GM12891 (cell line): ENCODE measurements around the gene MYH9.

Source experiments
- PAX5 ChIP-seq: IDR thresholded peaks from 2 replicates; pipeline ENCODE4 v1.6.1; 2011; ENCODE audit warnings: low read length, moderate library complexity, mild to moderate bottlenecking; ENCODE audit not compliant: insufficient read depth, severe bottlenecking
- POLR2A ChIP-seq: IDR thresholded peaks from 2 replicates; pipeline ENCODE4 v1.6.1; 2011; ENCODE audit warnings: low read depth, low read length, control low read depth
- POLR2AphosphoS5 ChIP-seq: IDR thresholded peaks from 2 replicates; pipeline ENCODE4 v1.6.1; 2011; ENCODE audit warnings: low read depth, low read length, control low read depth
- POU2F2 ChIP-seq: IDR thresholded peaks from 2 replicates; pipeline ENCODE4 v1.6.1; 2011; ENCODE audit warnings: low read depth, mild to moderate bottlenecking, control low read depth, low read length, moderate library complexity
- SPI1 ChIP-seq: IDR thresholded peaks from 2 replicates; pipeline ENCODE4 v1.6.1; 2011; ENCODE audit warnings: low read depth, low read length, control low read depth
- TAF1 ChIP-seq: IDR thresholded peaks from 2 replicates; pipeline ENCODE4 v1.6.1; 2011; ENCODE audit warnings: low read depth, low read length, control low read depth

- TF ChIP-seq TAF1 (no peak), POLR2AphosphoS5 (no peak), POLR2A (no peak), PAX5 (no peak), POU2F2 (no peak), SPI1 (no peak)
These were observed 11.7 kb upstream of the MYH9 start for GRCh38 chr22:36399472-36399778.
